Endothelial cell of umbilical vein (primary cell): ENCODE data around the gene TXNRD1.

Experiments
- CTCF ChIP-seq, 2 donors: IDR thresholded peaks; 1 replicate in 1 of 2; 2 replicates in 1 of 2; pipeline ENCODE4 v1.5.1; 2011; ENCODE audit warnings: low read length in 2 of 2, mild to moderate bottlenecking in 2 of 2, moderate library complexity in 2 of 2, control low read depth in 1 of 2, inconsistent platforms in 1 of 2, low read depth in 1 of 2; ENCODE audit not compliant: insufficient read depth in 1 of 2; ENCODE audit errors: extremely low read depth in 1 of 2
- EZH2 ChIP-seq: IDR thresholded peaks from 2 replicates; pipeline ENCODE4 v1.6.1; 2012; ENCODE audit warnings: borderline replicate concordance, low read depth, mild to moderate bottlenecking, moderate library complexity, low read length, inconsistent platforms; ENCODE audit not compliant: severe bottlenecking
- MAX ChIP-seq: IDR thresholded peaks from 2 replicates; pipeline ENCODE4 v1.6.1; 2011; ENCODE audit not compliant: insufficient read depth, insufficient read length
- POLR2A ChIP-seq: IDR thresholded peaks from 2 replicates; pipeline ENCODE4 v1.6.1; 2012; ENCODE audit warnings: low read depth, mild to moderate bottlenecking, control low read depth, low read length
- POLR2AphosphoS5 ChIP-seq: IDR thresholded peaks from 2 replicates; pipeline ENCODE4 v1.6.1; 2012; ENCODE audit warnings: low read depth, mild to moderate bottlenecking, control low read depth, low read length, moderate library complexity; ENCODE audit not compliant: insufficient read depth

- TF ChIP-seq CTCF (IDR thresholded peaks at IDR 0.05; ENCODE audit: extremely low read depth in 1 of 2, insufficient read depth in 1 of 2, low read depth in 1 of 2, low read length in 2 of 2) = no peak
- TF ChIP-seq POLR2A = no peak
- no peak for TF ChIP-seq MAX
- TF ChIP-seq POLR2AphosphoS5 = no peak
- no peak for TF ChIP-seq EZH2
These were observed 4.4 kb downstream of the TXNRD1 start for GRCh38 chr12:104219908-104220404.
